ENCODE data around the gene GOLGA7B.

The GOLGA7B gene

GRCh38 chr10:97879241-97879640 lies 29.6 kb downstream of the GOLGA7B start:
- TF ChIP-seq, protein P1, sequence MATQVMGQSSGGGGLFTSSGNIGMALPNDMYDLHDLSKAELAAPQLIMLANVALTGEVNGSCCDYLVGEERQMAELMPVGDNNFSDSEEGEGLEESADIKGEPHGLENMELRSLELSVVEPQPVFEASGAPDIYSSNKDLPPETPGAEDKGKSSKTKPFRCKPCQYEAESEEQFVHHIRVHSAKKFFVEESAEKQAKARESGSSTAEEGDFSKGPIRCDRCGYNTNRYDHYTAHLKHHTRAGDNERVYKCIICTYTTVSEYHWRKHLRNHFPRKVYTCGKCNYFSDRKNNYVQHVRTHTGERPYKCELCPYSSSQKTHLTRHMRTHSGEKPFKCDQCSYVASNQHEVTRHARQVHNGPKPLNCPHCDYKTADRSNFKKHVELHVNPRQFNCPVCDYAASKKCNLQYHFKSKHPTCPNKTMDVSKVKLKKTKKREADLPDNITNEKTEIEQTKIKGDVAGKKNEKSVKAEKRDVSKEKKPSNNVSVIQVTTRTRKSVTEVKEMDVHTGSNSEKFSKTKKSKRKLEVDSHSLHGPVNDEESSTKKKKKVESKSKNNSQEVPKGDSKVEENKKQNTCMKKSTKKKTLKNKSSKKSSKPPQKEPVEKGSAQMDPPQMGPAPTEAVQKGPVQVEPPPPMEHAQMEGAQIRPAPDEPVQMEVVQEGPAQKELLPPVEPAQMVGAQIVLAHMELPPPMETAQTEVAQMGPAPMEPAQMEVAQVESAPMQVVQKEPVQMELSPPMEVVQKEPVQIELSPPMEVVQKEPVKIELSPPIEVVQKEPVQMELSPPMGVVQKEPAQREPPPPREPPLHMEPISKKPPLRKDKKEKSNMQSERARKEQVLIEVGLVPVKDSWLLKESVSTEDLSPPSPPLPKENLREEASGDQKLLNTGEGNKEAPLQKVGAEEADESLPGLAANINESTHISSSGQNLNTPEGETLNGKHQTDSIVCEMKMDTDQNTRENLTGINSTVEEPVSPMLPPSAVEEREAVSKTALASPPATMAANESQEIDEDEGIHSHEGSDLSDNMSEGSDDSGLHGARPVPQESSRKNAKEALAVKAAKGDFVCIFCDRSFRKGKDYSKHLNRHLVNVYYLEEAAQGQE (IDR thresholded peaks at IDR 0.05; ENCODE audit: low read depth): no peak
- no peak for TF ChIP-seq CEBPB (IDR thresholded peaks at IDR 0.05)
- peak; percentile 90 for TF ChIP-seq YY1 (IDR thresholded peaks at IDR 0.05; ENCODE audit: low read depth)

DNA sequence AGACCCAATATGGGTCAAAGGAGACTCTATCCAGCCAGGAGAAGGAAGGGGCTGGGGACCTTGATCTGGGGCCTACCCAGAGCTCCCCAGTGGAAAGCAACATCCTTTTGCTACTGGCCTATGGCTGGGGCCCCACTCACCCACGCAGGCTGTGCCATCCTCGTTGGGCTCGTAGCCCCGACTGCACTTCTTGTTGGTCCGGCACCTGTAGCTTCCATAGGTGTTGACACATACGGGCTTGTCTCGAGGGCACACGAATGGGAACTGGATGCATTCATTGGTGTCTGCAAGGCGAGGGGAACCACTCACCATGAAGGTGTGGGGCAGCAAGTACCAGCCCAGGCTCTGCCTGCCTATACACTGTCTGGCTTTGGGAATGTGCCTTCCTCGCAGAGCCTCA lies 30.5 kb downstream of the GOLGA7B start:
- TF ChIP-seq EP300 (IDR thresholded peaks at IDR 0.05; ENCODE audit: borderline replicate concordance) (no peak), EGR1 (IDR thresholded peaks at IDR 0.05) (no peak), CREB1 (IDR thresholded peaks at IDR 0.05; ENCODE audit: low read depth) (no peak), CEBPB (IDR thresholded peaks at IDR 0.05) (no peak), FOXM1 (IDR thresholded peaks at IDR 0.05; ENCODE audit: borderline replicate concordance, low read depth) (no peak), TEAD4 (IDR thresholded peaks at IDR 0.05) (no peak), TCF12 (IDR thresholded peaks at IDR 0.05; ENCODE audit: low read depth) (no peak), NFIC (IDR thresholded peaks at IDR 0.05) (no peak), ZBTB7A (IDR thresholded peaks at IDR 0.05; ENCODE audit: low read depth) (no peak), YY1 (IDR thresholded peaks at IDR 0.05; ENCODE audit: low read depth) (no peak), RAD21 (IDR thresholded peaks at IDR 0.05; ENCODE audit: low read depth) (no peak), TAF1 (IDR thresholded peaks at IDR 0.05; ENCODE audit: low read depth) (no peak)
- TF ChIP-seq, protein P1 (IDR thresholded peaks at IDR 0.05; ENCODE audit: low read depth): no peak
- TF ChIP-seq, protein P2, sequence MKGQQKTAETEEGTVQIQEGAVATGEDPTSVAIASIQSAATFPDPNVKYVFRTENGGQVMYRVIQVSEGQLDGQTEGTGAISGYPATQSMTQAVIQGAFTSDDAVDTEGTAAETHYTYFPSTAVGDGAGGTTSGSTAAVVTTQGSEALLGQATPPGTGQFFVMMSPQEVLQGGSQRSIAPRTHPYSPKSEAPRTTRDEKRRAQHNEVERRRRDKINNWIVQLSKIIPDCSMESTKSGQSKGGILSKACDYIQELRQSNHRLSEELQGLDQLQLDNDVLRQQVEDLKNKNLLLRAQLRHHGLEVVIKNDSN (IDR thresholded peaks at IDR 0.05): no peak
- TF ChIP-seq, protein P3, sequence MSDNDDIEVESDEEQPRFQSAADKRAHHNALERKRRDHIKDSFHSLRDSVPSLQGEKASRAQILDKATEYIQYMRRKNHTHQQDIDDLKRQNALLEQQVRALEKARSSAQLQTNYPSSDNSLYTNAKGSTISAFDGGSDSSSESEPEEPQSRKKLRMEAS (IDR thresholded peaks at IDR 0.05): no peak

- TF ChIP-seq, protein P3 (IDR thresholded peaks at IDR 0.05): no peak
- TF ChIP-seq CEBPB (IDR thresholded peaks at IDR 0.05): no peak
- no peak for TF ChIP-seq TEAD4 (IDR thresholded peaks at IDR 0.05)
- no peak for TF ChIP-seq EGR1 (IDR thresholded peaks at IDR 0.05)
- no peak for TF ChIP-seq NFIC (IDR thresholded peaks at IDR 0.05)
- no peak for TF ChIP-seq RAD21 (IDR thresholded peaks at IDR 0.05; ENCODE audit: low read depth)
- TF ChIP-seq, protein P2 (IDR thresholded peaks at IDR 0.05): no peak
- no peak for TF ChIP-seq YY1 (IDR thresholded peaks at IDR 0.05; ENCODE audit: low read depth)
- TF ChIP-seq FOXM1 (IDR thresholded peaks at IDR 0.05; ENCODE audit: borderline replicate concordance, low read depth): no peak
- no peak for TF ChIP-seq TCF12 (IDR thresholded peaks at IDR 0.05; ENCODE audit: low read depth)
These were observed 32.8 kb downstream of the GOLGA7B start for GRCh38 chr10:97882142-97883091.

DNA sequence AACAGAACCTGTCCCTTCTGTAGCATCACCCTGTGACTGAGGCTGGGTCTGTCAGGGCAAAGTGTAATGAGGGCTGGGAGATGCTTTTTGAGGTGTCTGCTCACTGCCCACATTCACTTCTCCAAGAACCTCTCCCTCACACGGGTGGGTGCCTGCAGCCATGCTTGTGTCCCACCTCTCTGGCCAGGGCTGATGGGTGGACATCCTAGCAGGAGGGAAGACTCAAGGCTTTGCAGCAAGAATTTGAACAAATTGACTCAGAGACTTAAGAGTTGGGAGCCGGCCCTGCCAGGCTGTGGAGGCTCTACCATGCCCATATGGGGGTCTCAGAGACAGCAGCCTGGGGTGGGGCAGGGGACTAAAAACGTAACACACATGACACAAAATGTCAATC lies 33.4 kb downstream of the GOLGA7B start:
- TF ChIP-seq RAD21 (IDR thresholded peaks at IDR 0.05; ENCODE audit: low read depth): no peak
- TF ChIP-seq YY1 (IDR thresholded peaks at IDR 0.05; ENCODE audit: low read depth): no peak
- no peak for TF ChIP-seq FOXM1 (IDR thresholded peaks at IDR 0.05; ENCODE audit: borderline replicate concordance, low read depth)
- TF ChIP-seq TAF1 (IDR thresholded peaks at IDR 0.05; ENCODE audit: low read depth): no peak
- no peak for TF ChIP-seq TCF12 (IDR thresholded peaks at IDR 0.05; ENCODE audit: low read depth)
- TF ChIP-seq EGR1 (IDR thresholded peaks at IDR 0.05): no peak
- TF ChIP-seq CEBPB (IDR thresholded peaks at IDR 0.05): no peak
- TF ChIP-seq CREB1 (IDR thresholded peaks at IDR 0.05; ENCODE audit: low read depth): no peak
- no peak for TF ChIP-seq TEAD4 (IDR thresholded peaks at IDR 0.05)
- no peak for TF ChIP-seq NFIC (IDR thresholded peaks at IDR 0.05)
- TF ChIP-seq, protein P1 (IDR thresholded peaks at IDR 0.05; ENCODE audit: low read depth): no peak
- TF ChIP-seq, protein P3 (IDR thresholded peaks at IDR 0.05): no peak
- TF ChIP-seq, protein P2 (IDR thresholded peaks at IDR 0.05): no peak

Data from Ishikawa (cell line).